Measurements from ENCODE around the gene HAGHL. TPM values are rescaled to one million over a fixed set of nuclear protein-coding genes. Genes with fewer than 3 reads are reported as not detected.

Gene HAGHL
- total RNA-seq, 4 donors from 2014 or later = 3.2 to 7.1 (median 4.8) TPM

DNA sequence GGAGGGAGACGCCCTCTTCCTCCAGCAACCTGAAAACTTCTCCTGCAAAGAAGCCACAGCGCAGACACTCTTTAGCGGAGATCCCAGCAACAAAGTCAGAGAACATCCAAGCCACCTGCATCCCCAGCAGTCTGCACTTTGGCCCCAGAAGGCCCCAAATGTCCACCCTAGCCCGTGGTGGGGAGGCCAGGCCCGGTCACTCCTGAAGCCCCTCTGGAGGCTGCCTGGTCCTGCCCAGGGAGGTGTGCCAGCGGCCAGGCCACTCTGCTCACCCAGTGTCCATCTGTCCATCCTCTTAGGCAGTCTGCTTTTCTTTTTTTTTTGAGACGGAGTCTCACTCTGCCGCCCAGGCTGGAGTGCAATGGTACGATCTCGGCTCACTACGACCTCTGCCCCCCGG lies 5.4 kb downstream of the HAGHL start:
- H3K36me3 ChIP-seq = peaks cover 65% of the 10 kb centered on the region
- TF ChIP-seq POLR2AphosphoS5 (IDR thresholded peaks at IDR 0.05) (no peak), CTCF (IDR thresholded peaks at IDR 0.05) (no peak), POLR2A (IDR thresholded peaks at IDR 0.05) (no peak), EP300 (IDR thresholded peaks at IDR 0.05) (no peak)
- peaks cover 13% of the 10 kb centered on the region for H3K27me3 ChIP-seq

DNA sequence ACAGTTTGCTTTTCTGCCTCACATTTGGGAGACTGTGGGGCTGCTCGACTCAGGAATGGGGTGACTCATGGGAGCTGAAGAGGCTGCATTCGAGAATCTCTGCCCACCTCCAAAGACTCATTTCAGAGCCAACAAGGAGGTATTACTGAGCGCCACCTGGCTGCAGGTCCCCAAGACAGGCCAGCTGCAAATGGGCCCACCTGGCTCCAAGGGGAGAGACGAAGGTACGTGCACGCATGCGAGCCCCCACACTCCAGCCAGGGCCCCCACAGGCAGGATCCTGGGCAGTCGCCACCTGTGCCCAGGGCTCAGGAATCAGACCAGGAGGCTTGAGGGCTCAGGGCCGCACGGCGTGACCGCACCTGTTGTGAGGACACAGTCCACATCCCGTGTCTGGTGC lies 6.0 kb downstream of the HAGHL start:
- Histone ChIP-seq H3K9me3 (no peaks in the 10 kb centered on the region), H3K4me3 (no peak overlapping the region), H3K4me1 (peaks cover 12% of the 10 kb centered on the region), H3K27me3 (peaks cover 7% of the 10 kb centered on the region), H3K36me3 (peaks cover 71% of the 10 kb centered on the region), H3K27ac (no peak overlapping the region)
- WGBS = 90% methylated on average over 8 of the region's 13 CpGs
- no peak for TF ChIP-seq EP300 (IDR thresholded peaks at IDR 0.05)
- no peak for TF ChIP-seq CTCF (IDR thresholded peaks at IDR 0.05)
- TF ChIP-seq POLR2AphosphoS5 (IDR thresholded peaks at IDR 0.05) = no peak
- no peak for TF ChIP-seq POLR2A (IDR thresholded peaks at IDR 0.05)
- no peak for DNase-seq (ENCODE audit: low spot score in 2 of 2)

More for the DNA sequence above, 5.4 kb downstream of the HAGHL start:
- 95% methylated on average over 10 of the region's 12 CpGs for WGBS
- Histone ChIP-seq H3K27ac (no peak overlapping the region), H3K4me1 (peaks cover 16% of the 10 kb centered on the region), H3K9me3 (no peaks in the 10 kb centered on the region), H3K4me3 (no peak overlapping the region)
- DNase-seq (ENCODE audit: low spot score in 2 of 2) = no peak

DNA sequence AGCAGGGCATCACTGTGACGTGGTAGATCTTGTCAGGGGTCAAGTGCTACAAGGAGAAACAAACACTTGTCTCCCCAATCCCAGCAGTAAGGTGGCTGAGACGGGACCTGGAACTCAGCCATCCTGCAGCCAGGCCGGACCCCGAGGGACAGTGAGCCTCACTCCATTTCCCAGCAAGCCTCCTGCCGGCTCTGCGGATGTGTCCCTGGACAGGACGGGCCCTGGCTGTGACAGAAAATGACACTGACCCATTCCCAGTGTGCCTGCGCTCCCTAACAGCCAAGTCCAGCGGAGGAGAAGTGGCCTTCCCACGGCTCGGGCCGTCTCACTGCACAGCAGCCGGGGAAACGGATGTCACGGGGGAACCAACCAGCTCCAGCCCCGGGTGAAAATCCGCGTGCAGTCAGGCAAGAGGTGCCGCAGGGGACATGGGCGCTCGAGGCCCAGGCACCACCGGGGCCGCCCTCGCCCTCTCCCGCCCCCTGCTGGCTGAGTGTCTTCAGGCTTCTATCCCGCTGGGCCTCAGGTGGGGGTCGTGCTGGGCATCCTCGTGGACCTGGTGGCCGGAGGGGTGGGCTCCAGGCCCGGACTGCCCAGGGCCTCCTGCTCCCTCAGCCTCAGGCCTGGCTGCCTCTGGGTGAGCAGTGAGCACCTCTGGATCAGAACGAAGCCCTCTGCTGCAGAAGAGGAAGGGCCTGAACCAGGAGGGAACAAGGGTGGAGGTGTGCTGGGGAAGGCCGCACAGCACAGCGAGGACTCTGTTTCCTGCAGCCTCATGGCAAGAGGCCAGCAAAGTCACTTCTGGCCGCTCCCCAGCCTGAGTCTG lies 6.7 kb downstream of the HAGHL start:
- H3K36me3 ChIP-seq = peaks cover 73% of the 10 kb centered on the region
- no peaks in the 10 kb centered on the region for H3K9me3 ChIP-seq
- H3K27me3 ChIP-seq = peaks cover 2% of the 10 kb centered on the region
- no peak overlapping the region for H3K27ac ChIP-seq
- peaks cover 8% of the 10 kb centered on the region for H3K4me1 ChIP-seq
- H3K4me3 ChIP-seq = no peak overlapping the region
- no peak for DNase-seq (ENCODE audit: low spot score in 2 of 2)
- TF ChIP-seq CTCF (IDR thresholded peaks at IDR 0.05) = peak in 1 of 2 donors; percentile 24
- no peak for TF ChIP-seq EP300 (IDR thresholded peaks at IDR 0.05)
- 100% methylated on average over 7 of the region's 34 CpGs for WGBS

- no peak for TF ChIP-seq EP300 (IDR thresholded peaks at IDR 0.05)
- TF ChIP-seq CTCF (IDR thresholded peaks at IDR 0.05) = no peak
- no peak for TF ChIP-seq POLR2A (IDR thresholded peaks at IDR 0.05)
- no peak for TF ChIP-seq POLR2AphosphoS5 (IDR thresholded peaks at IDR 0.05)
- 96% methylated on average over 38 of the region's 49 CpGs for WGBS
- Histone ChIP-seq H3K36me3 (peaks cover 73% of the 10 kb centered on the region), H3K9me3 (no peaks in the 10 kb centered on the region), H3K4me1 (peaks cover 7% of the 10 kb centered on the region), H3K27me3 (no peaks in the 10 kb centered on the region), H3K4me3 (no peak overlapping the region), H3K27ac (no peak overlapping the region)
- DNase-seq (ENCODE audit: low spot score in 2 of 2) = no peak
These were observed 7.5 kb downstream of the HAGHL start for GRCh38 chr16:734208-734980.
